ENCODE data around the gene KCNJ6. TPM values are rescaled to one million over a fixed set of nuclear protein-coding genes. Genes with fewer than 3 reads are reported as not detected.

Gene KCNJ6
- total and polyA plus RNA-seq, 10 of the 15 experiments (the other 5 are each of a cell fraction or from before 2014, with no cell fraction given): 0.03 to 0.07 (median 0.04) TPM; not detected in 7

DNA sequence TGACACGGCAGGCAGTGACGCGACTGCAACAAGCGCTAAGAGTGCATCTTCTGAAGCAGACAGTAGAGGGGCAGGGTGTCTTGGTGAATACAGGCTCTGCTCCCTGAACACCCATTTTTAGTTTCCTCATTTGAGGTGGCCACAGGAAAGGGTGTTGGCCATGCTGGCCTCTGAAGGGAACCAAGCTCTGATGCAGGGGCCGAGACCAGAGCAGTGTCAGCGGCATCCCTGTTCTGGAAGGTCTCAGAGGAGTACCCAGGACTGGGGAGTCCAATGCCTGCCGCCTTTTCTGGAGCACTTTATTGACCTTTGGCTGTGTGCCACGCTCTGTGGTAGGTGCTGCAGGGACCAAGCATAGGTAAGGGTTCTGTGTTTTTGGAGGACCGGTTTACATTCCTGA is 100.4 kb downstream of the KCNJ6 start:
- intact Hi-C loops (cut with micrococcal nuclease; ENCODE audit: unreplicated experiment): no loop called here
- ChIA-PET RAD21 (ENCODE audit: unreplicated experiment) (no interaction called here), SMC1A (ENCODE audit: uncharacterized antibody, unreplicated experiment) (interaction anchor here (0.8 kb wide), 1 partner anchor 76 kb away, joined by 3 read pairs; no protein-coding TSS in a partner anchor), POLR2A (no interaction called here), CTCF (no interaction called here)
- no peaks in the 10 kb centered on the region for H3K27me3 ChIP-seq (replicated peaks in 1 of 2; ENCODE audit: control insufficient read depth in 2 of 2, insufficient read depth in 2 of 2, low read length in 1 of 2)
- TF ChIP-seq KLF5 (IDR thresholded peaks at IDR 0.05; ENCODE audit: partially characterized antibody) (no peak), KAT2A (conservative IDR thresholded peaks at IDR 0.05; ENCODE audit: control insufficient read depth, low read depth, low read length) (no peak), WRNIP1 (IDR thresholded peaks at IDR 0.05; ENCODE audit: borderline replicate concordance, low read depth, low read length) (no peak), NBN (IDR thresholded peaks at IDR 0.05) (no peak)
- TF ChIP-seq, protein P1, sequence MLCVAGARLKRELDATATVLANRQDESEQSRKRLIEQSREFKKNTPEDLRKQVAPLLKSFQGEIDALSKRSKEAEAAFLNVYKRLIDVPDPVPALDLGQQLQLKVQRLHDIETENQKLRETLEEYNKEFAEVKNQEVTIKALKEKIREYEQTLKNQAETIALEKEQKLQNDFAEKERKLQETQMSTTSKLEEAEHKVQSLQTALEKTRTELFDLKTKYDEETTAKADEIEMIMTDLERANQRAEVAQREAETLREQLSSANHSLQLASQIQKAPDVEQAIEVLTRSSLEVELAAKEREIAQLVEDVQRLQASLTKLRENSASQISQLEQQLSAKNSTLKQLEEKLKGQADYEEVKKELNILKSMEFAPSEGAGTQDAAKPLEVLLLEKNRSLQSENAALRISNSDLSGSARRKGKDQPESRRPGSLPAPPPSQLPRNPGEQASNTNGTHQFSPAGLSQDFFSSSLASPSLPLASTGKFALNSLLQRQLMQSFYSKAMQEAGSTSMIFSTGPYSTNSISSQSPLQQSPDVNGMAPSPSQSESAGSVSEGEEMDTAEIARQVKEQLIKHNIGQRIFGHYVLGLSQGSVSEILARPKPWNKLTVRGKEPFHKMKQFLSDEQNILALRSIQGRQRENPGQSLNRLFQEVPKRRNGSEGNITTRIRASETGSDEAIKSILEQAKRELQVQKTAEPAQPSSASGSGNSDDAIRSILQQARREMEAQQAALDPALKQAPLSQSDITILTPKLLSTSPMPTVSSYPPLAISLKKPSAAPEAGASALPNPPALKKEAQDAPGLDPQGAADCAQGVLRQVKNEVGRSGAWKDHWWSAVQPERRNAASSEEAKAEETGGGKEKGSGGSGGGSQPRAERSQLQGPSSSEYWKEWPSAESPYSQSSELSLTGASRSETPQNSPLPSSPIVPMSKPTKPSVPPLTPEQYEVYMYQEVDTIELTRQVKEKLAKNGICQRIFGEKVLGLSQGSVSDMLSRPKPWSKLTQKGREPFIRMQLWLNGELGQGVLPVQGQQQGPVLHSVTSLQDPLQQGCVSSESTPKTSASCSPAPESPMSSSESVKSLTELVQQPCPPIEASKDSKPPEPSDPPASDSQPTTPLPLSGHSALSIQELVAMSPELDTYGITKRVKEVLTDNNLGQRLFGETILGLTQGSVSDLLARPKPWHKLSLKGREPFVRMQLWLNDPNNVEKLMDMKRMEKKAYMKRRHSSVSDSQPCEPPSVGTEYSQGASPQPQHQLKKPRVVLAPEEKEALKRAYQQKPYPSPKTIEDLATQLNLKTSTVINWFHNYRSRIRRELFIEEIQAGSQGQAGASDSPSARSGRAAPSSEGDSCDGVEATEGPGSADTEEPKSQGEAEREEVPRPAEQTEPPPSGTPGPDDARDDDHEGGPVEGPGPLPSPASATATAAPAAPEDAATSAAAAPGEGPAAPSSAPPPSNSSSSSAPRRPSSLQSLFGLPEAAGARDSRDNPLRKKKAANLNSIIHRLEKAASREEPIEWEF (IDR thresholded peaks at IDR 0.05; ENCODE audit: insufficient replicate concordance, low read depth, low read length): no peak
- 59% methylated on average over 9 of the region's 9 CpGs for WGBS (ENCODE audit: insufficient coverage, insufficient replicate concordance, low lambda C conversion rate, missing lambda C conversion rate)
- FAIRE-seq: no peak
- H3K36me3 ChIP-seq (ENCODE audit: control insufficient read depth in 2 of 2, insufficient read depth in 2 of 2, low read length in 1 of 2): no peaks in the 10 kb centered on the region
- H3K27ac ChIP-seq (ENCODE audit: control insufficient read depth, insufficient read depth): no peak overlapping the region
- no peak overlapping the region for H3K9ac ChIP-seq (ENCODE audit: control insufficient read depth, insufficient read depth, low read length)
- no peak overlapping the region for H2AFZ ChIP-seq (ENCODE audit: control insufficient read depth, low read depth, low read length)
- no peaks in the 10 kb centered on the region for H3K4me1 ChIP-seq (ENCODE audit: control insufficient read depth, insufficient read depth, low read length)
- no TSS peak for BruUV-seq (replicated peaks)
- H3K79me2 ChIP-seq (ENCODE audit: control insufficient read depth, insufficient read depth, low read length): no peaks in the 10 kb centered on the region
- no peaks in the 10 kb centered on the region for H4K20me1 ChIP-seq (ENCODE audit: control insufficient read depth, insufficient read depth)
- no peaks in the 10 kb centered on the region for H3K9me3 ChIP-seq (replicated peaks; ENCODE audit: control insufficient read depth, insufficient read depth, low read length)
- no peak for DNase-seq (ENCODE audit: low read depth, low spot score)
- in situ Hi-C loops (cut with MboI): no loop called here
- no peak for ATAC-seq
- no peak overlapping the region for H3K4me3 ChIP-seq
- H3K4me2 ChIP-seq (ENCODE audit: control insufficient read depth, insufficient read depth): no peak overlapping the region

Measured in GM12878 (cell line).